CD14-positive monocyte (primary cell): ENCODE measurements around the gene FBXO30. TPM values are rescaled to one million over a fixed set of nuclear protein-coding genes. Genes with fewer than 3 reads are reported as not detected.
A peak's percentile ranks its signal among the peaks of the same experiment; 100 is the strongest.

Source experiments
- DNase-seq, 3 donors: peaks; one replicate each; pipeline ENCODE4 v3.0.0-alpha.2; 2011 to 2022
- H2AFZ ChIP-seq: 2 replicates; pipeline ENCODE4 v1.6.0; 2012; ENCODE audit warnings: mild to moderate bottlenecking, low read depth, low read length, inconsistent platforms; ENCODE audit not compliant: insufficient read depth, poor library complexity, severe bottlenecking
- H3K27ac ChIP-seq, 2 donors: 1 replicate in 1 of 2; 2 replicates in 1 of 2; pipeline ENCODE4 v1.5.1; 2012 to 2013; ENCODE audit warnings: low read length in 2 of 2, control low read depth in 1 of 2, inconsistent platforms in 1 of 2, low read depth in 1 of 2, mild to moderate bottlenecking in 1 of 2
- H3K27me3 ChIP-seq, 2 donors: one replicate each; pipeline versions ENCODE4 v1.6.0 to v1.6.1; 2011 to 2013; ENCODE audit warnings: low read length in 2 of 2; ENCODE audit not compliant: control insufficient read depth in 2 of 2, insufficient read depth in 2 of 2
- H3K36me3 ChIP-seq, 2 donors: replicated peaks in 1 of 2; 1 replicate in 1 of 2; 2 replicates in 1 of 2; pipeline versions ENCODE4 v1.5.1 to v1.6.1; 2012 to 2013; ENCODE audit warnings: low read length in 2 of 2, control low read depth in 1 of 2, inconsistent platforms in 1 of 2, mild to moderate bottlenecking in 1 of 2; ENCODE audit not compliant: insufficient read depth in 2 of 2, control insufficient read depth in 1 of 2
- H3K4me1 ChIP-seq, 2 donors: 1 replicate in 1 of 2; 2 replicates in 1 of 2; pipeline versions ENCODE4 v1.5.1 to v1.6.1; 2012 to 2013; ENCODE audit warnings: low read length in 2 of 2, control low read depth in 1 of 2, inconsistent platforms in 1 of 2, mild to moderate bottlenecking in 1 of 2, moderate library complexity in 1 of 2; ENCODE audit not compliant: insufficient read depth in 2 of 2, control insufficient read depth in 1 of 2
- H3K4me2 ChIP-seq: replicated peaks from 2 replicates; pipeline ENCODE3; 2012; ENCODE audit warnings: low read length, moderate library complexity, mild to moderate bottlenecking; ENCODE audit not compliant: poor library complexity, severe bottlenecking; ENCODE audit errors: extremely low read depth
- H3K4me3 ChIP-seq, 3 experiments: fragments of 200-600 bp in 1 of 3; sonication (generic) in 1 of 3; replicated peaks in 1 of 3; 1 replicate in 2 of 3; 2 replicates in 1 of 3; pipeline ENCODE4 v1.5.1; 2011 to 2013; ENCODE audit warnings: low read length in 3 of 3, mild to moderate bottlenecking in 3 of 3, control low read depth in 2 of 3, low read depth in 2 of 3, inconsistent platforms in 1 of 3, moderate library complexity in 1 of 3
- H3K79me2 ChIP-seq: 2 replicates; pipeline ENCODE4 v1.6.0; 2012; ENCODE audit warnings: mild to moderate bottlenecking, control low read depth, inconsistent platforms, low read length, moderate library complexity; ENCODE audit not compliant: insufficient read depth
- H3K9ac ChIP-seq: 2 replicates; pipeline ENCODE4 v1.6.0; 2017; ENCODE audit warnings: low read length, mild to moderate bottlenecking; ENCODE audit not compliant: insufficient read depth, poor library complexity, severe bottlenecking
- H3K9me3 ChIP-seq, 2 donors: replicated peaks in 1 of 2; 1 replicate in 1 of 2; 2 replicates in 1 of 2; pipeline versions ENCODE4 v1.5.1 to v1.6.1; 2012 to 2013; ENCODE audit warnings: low read length in 2 of 2, control low read depth in 1 of 2; ENCODE audit not compliant: control insufficient read depth in 1 of 2, insufficient read depth in 1 of 2
- H4K20me1 ChIP-seq: 2 replicates; pipeline ENCODE4 v1.6.0; 2012; ENCODE audit warnings: mild to moderate bottlenecking, low read length, control low read depth, moderate library complexity; ENCODE audit not compliant: insufficient read depth
- H3K27ac Mint-ChIP-seq, 7 donors: one replicate each; pipeline ENCODE4 v1.8.0; 2020; ENCODE audit warnings: mild to moderate bottlenecking in 7 of 7, mixed read lengths in 7 of 7, moderate library complexity in 6 of 7, inconsistent platforms in 2 of 7
- H3K27me3 Mint-ChIP-seq, 3 donors: one replicate each; pipeline ENCODE4 v1.8.0; 2021 to 2022; ENCODE audit warnings: low read depth in 3 of 3, mild to moderate bottlenecking in 3 of 3, mixed read lengths in 3 of 3, moderate library complexity in 3 of 3, inconsistent platforms in 1 of 3
- H3K36me3 Mint-ChIP-seq, 2 donors: one replicate each; pipeline ENCODE4 v1.8.0; 2020; ENCODE audit warnings: mixed read lengths in 2 of 2, inconsistent platforms in 1 of 2, mild to moderate bottlenecking in 1 of 2
- H3K4me1 Mint-ChIP-seq: one replicate; pipeline ENCODE4 v1.8.0; 2020; ENCODE audit warnings: mild to moderate bottlenecking, mixed read lengths
- H3K4me3 Mint-ChIP-seq, 2 donors: one replicate each; pipeline ENCODE4 v1.8.0; 2020; ENCODE audit warnings: mild to moderate bottlenecking in 2 of 2, mixed read lengths in 2 of 2, moderate library complexity in 1 of 2
- H3K9me3 Mint-ChIP-seq, 7 donors: one replicate each; pipeline ENCODE4 v1.8.0; 2020 to 2022; ENCODE audit warnings: mixed read lengths in 7 of 7, mild to moderate bottlenecking in 6 of 7, moderate library complexity in 6 of 7, inconsistent platforms in 2 of 7
- CTCF ChIP-seq: fragments of 200-600 bp; IDR thresholded peaks from one replicate; pipeline ENCODE4 v1.8.0; 2022; ENCODE audit warnings: antibody characterized with exemption, mild to moderate bottlenecking
- WGBS: methylation state at CpG from one replicate; pipeline ENCODE4 v1.1.5; 2013; ENCODE audit warnings: missing lambda C conversion rate; ENCODE audit not compliant: insufficient coverage; 5-methylcytosine and 5-hydroxymethylcytosine counted together
- intact Hi-C, 2 donors: fragments of 100-400 bp; cut with micrococcal nuclease; formaldehyde crosslinking; loops; one replicate each; pipeline versions ENCODE4 v1.15.0 to v1.15.1; 2023
- polyA plus RNA-seq, 3 donors: library from polyadenylated mRNA; depleted of rRNA in 1 of 3; unstranded in 2 of 3; stranded (reverse) in 1 of 3; fragments of 300-500 nt in 2 of 3; fragments of >200 nt in 1 of 3; fragmentation: Illumina TruSeq in 2 of 3; gene quantifications; 1 replicate in 2 of 3; 2 replicates in 1 of 3; pipeline ENCODE4 v1.2.3, GENCODE V29; 2012 to 2021

FBXO30 gene
- polyA plus RNA-seq, 3 donors, result 0.83 to 1.7 (median 1.1) TPM

- Histone ChIP-seq H3K4me2 (no peak overlapping the region), H3K27ac (no peak overlapping the region), H3K27me3 (no peaks in the 10 kb centered on the region), H3K9me3 (no peaks in the 10 kb centered on the region), H3K4me1 (peaks cover under 1 to 4% of the 10 kb centered on the region in 2 donors), H3K4me3 (no peak overlapping the region), H3K9ac (no peak overlapping the region), H2AFZ (no peak overlapping the region), H3K79me2 (no peaks in the 10 kb centered on the region), H3K36me3 (no peaks in the 10 kb centered on the region), H4K20me1 (no peaks in the 10 kb centered on the region)
- Mint-ChIP-seq H3K4me1 (peaks cover 11% of the 10 kb centered on the region), H3K4me3 (no peak overlapping the region), H3K27me3 (peaks cover 0 to 4% (median 0%) of the 10 kb centered on the region in 3 donors), H3K36me3 (no peaks in the 10 kb centered on the region), H3K9me3 (peaks cover 0 to 3% (median 0%) of the 10 kb centered on the region in 7 donors), H3K27ac (no peak overlapping the region)
- intact Hi-C loops, result no loop called here
- no peak for TF ChIP-seq CTCF
- no peak for DNase-seq
Observed at GRCh38 chr6:145761584-145761983, 53.0 kb downstream of the FBXO30 start.

- Histone ChIP-seq H2AFZ (no peak overlapping the region), H4K20me1 (no peaks in the 10 kb centered on the region), H3K9me3 (no peaks in the 10 kb centered on the region), H3K4me2 (no peak overlapping the region), H3K4me3 (no peak overlapping the region), H3K36me3 (no peaks in the 10 kb centered on the region), H3K4me1 (peaks cover 16 to 20% of the 10 kb centered on the region in 2 donors), H3K27ac (no peak overlapping the region), H3K27me3 (no peaks in the 10 kb centered on the region), H3K9ac (no peak overlapping the region), H3K79me2 (no peaks in the 10 kb centered on the region)
- Mint-ChIP-seq H3K27me3 (peaks cover 0 to 4% (median 0%) of the 10 kb centered on the region in 3 donors), H3K4me3 (no peak overlapping the region), H3K36me3 (no peaks in the 10 kb centered on the region), H3K9me3 (no peaks in the 10 kb centered on the region), H3K27ac (no peak overlapping the region), H3K4me1 (peaks cover 27% of the 10 kb centered on the region)
- intact Hi-C loops, result no loop called here
- peak in 1 of 3 donors; percentile 30 for DNase-seq
- WGBS, result no CpG with 5 or more reads among the region's 4 CpGs
- no peak for TF ChIP-seq CTCF
Observed at GRCh38 chr6:145758113-145758512, 56.5 kb downstream of the FBXO30 start.
